ENCODE measurements around the gene GFRA3. TPM values are rescaled to one million over a fixed set of nuclear protein-coding genes. Genes with fewer than 3 reads are reported as not detected.

The GFRA3 gene
- total RNA-seq, 2 donors from 2014 or later: 1.9 TPM; not detected in 1

DNA sequence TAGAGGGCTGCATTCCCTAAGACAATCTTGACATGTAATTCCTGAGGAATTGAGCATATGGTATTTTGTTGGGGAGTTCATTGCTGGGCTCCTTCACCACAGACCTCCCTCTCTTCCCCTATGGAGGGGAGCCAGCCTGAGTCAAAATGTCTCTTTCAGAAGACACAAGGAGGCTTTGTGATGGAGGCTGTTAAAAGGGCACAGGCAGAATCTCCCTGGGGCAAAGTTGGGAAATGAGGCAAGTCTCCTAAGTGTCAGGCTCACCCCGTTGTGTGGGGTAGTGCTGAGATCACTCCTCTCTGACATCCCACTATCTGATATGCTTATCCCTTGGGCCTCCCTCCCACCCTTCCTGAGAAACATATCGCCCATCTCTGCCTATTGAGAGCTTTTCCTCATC, 30.6 kb downstream of the GFRA3 start:
- DNase-seq (ENCODE audit: low spot score): no peak
- Histone ChIP-seq H3K9me3 (no peaks in the 10 kb centered on the region), H3K36me3 (no peaks in the 10 kb centered on the region), H3K27ac (no peak overlapping the region), H3K4me3 (no peak overlapping the region), H3K27me3 (replicated peaks; ENCODE audit: insufficient read depth) (no peaks in the 10 kb centered on the region), H3K4me1 (replicated peaks) (no peaks in the 10 kb centered on the region)
- TF ChIP-seq POLR2A (IDR thresholded peaks at IDR 0.05): no peak
- no peak for TF ChIP-seq CTCF (IDR thresholded peaks at IDR 0.05)
- TF ChIP-seq POLR2AphosphoS5 (IDR thresholded peaks at IDR 0.05): no peak
- 61% methylated on average over 2 of the region's 2 CpGs for WGBS
- intact Hi-C loops (cut with DNase I): no loop called here

DNA sequence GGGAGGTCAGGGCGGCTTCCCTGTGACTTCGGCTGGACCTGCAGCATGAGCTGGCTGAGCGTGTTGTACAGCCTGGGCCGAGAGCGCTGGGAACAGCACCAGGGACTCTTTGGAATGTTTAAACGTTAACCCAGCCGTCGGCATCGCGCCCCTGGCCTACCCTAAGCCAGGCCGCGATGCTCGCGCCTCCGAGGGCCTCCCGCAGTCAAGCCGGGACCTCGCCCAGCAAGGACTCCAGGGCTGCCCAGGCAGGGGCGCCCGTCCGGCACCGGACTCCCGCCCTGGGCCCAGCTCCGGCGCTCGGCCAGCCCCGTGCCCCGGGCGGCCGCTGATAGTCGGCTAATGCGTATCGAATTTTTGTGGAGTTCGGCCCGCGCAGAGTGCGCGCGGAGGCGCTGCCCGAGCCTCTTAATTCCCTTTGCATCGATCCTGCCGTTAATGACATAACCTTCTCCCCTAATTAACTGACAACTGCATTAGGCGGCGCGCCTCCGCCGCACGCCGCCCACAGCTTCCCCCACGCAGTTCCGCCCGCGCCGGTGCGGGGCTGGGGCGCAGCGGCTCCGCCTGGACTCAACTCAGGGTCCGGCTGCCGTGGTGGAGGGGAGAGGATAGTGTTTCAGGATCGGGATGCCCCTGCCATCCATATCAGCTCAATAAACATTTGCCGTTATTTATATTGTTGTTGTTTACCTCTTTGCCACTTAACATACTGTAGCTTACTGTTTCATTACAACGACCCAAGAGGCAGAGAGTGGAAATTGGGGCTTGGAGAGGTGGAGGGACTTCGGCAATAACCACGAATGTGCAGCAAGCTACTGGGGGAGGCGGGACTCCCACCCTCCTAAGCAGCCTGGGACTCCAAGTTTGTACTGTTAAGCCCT, 32.5 kb downstream of the GFRA3 start:
- WGBS: 6% methylated on average over 46 of the region's 67 CpGs
- Histone ChIP-seq H3K27ac (no peak overlapping the region), H3K9me3 (no peaks in the 10 kb centered on the region), H3K27me3 (replicated peaks; ENCODE audit: insufficient read depth) (no peaks in the 10 kb centered on the region), H3K4me3 (peak overlapping the region; percentile 9 to 29), H3K36me3 (no peaks in the 10 kb centered on the region), H3K4me1 (replicated peaks) (no peaks in the 10 kb centered on the region)
- no peak for DNase-seq (ENCODE audit: low spot score)
- intact Hi-C loops (cut with DNase I): no loop called here
- TF ChIP-seq POLR2AphosphoS5 (IDR thresholded peaks at IDR 0.05): no peak
- TF ChIP-seq CTCF (IDR thresholded peaks at IDR 0.05): no peak
- TF ChIP-seq POLR2A (IDR thresholded peaks at IDR 0.05): no peak

DNA sequence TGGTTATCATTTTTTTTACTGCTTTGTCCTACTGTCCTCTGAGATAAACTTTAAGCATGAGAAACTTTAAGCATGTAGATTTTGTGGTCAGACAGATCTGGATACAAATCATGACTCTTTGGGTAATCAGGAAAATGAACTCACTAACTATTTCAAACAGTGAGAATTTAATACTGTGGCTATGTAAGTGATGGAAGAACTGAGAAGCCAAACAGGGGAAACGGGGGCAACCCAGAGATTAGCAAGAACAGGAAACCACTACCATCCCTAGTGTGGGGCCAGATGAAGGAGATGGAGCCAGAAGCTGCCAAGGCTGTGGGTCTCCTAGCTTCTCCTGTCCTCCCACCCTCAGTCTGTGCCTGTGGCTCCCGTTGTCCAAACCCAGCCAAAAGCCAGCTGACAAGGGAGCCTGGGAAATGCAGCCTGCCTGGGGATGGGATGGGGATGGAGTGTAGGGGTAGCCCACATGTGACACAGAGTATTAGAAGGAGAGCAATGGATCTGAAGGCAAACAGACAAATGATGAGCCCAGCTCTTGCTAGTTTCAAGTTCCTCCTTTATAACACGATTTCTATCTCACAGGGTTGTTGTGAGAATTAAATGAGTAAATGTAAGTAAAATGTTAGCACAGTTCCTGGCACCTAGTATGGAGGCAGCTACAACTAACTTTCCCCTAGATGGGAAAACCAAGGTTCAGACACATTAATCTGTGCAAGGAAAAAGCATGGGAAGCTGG, 33.6 kb downstream of the GFRA3 start:
- H3K4me1 ChIP-seq (replicated peaks): no peaks in the 10 kb centered on the region
- H3K27ac ChIP-seq: no peak overlapping the region
- H3K27me3 ChIP-seq (replicated peaks; ENCODE audit: insufficient read depth): no peaks in the 10 kb centered on the region
- intact Hi-C loops (cut with DNase I): no loop called here
- no peaks in the 10 kb centered on the region for H3K36me3 ChIP-seq
- no peaks in the 10 kb centered on the region for H3K9me3 ChIP-seq
- WGBS: 77% methylated on average over 3 of the region's 3 CpGs
- TF ChIP-seq POLR2AphosphoS5 (IDR thresholded peaks at IDR 0.05): no peak
- DNase-seq (ENCODE audit: low spot score): no peak
- no peak overlapping the region for H3K4me3 ChIP-seq

- Histone ChIP-seq H3K4me3 (no peak overlapping the region), H3K9me3 (no peaks in the 10 kb centered on the region), H3K27ac (no peak overlapping the region), H3K36me3 (no peaks in the 10 kb centered on the region), H3K4me1 (replicated peaks) (no peaks in the 10 kb centered on the region), H3K27me3 (replicated peaks; ENCODE audit: insufficient read depth) (no peaks in the 10 kb centered on the region)
- no peak for DNase-seq (ENCODE audit: low spot score)
- no peak for TF ChIP-seq POLR2AphosphoS5 (IDR thresholded peaks at IDR 0.05)
- TF ChIP-seq POLR2A (IDR thresholded peaks at IDR 0.05): no peak
- TF ChIP-seq CTCF (IDR thresholded peaks at IDR 0.05): no peak
- intact Hi-C loops (cut with DNase I): no loop called here
- WGBS: 96% methylated on average over 1 of the region's 1 CpG
Observed at GRCh38 chr5:138238034-138238433, 36.4 kb downstream of the GFRA3 start.

- Histone ChIP-seq H3K27me3 (replicated peaks; ENCODE audit: insufficient read depth) (no peaks in the 10 kb centered on the region), H3K27ac (no peak overlapping the region), H3K9me3 (no peaks in the 10 kb centered on the region), H3K4me1 (replicated peaks) (no peaks in the 10 kb centered on the region), H3K36me3 (no peaks in the 10 kb centered on the region), H3K4me3 (no peak overlapping the region)
- TF ChIP-seq CTCF (IDR thresholded peaks at IDR 0.05): no peak
- 86% methylated on average over 2 of the region's 2 CpGs for WGBS
- intact Hi-C loops (cut with DNase I): no loop called here
- no peak for DNase-seq (ENCODE audit: low spot score)
Observed at GRCh38 chr5:138234651-138235050, 39.8 kb downstream of the GFRA3 start.

Measured in prostate gland (tissue), 2 donors.